ENCODE results near the gene WDR37.

DNA sequence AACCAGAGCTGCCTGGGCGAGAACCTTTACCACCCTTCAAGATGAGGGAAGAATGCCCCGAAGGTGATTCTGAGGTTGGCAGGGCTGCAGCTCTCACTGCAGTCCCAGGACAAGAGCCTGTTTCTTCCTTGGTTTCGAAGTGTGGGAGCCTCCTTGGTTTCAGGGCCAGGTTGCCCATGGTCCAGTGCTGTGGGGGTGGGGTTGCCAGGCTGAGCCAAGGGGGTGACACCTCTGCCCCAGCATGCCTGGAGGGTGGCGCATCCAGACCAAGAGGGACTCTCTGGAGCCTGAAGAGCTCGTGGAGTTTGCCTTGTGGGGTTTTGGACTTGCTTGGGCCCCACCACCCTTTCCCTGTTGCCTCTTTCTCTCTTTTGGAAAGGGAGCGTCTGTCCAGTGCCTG lies 41.3 kb downstream of the WDR37 start:
- TF ChIP-seq EZH2 (IDR thresholded peaks at IDR 0.05; ENCODE audit: insufficient read depth, poor library complexity, severe bottlenecking) (no peak), EZH2phosphoT487 (IDR thresholded peaks at IDR 0.05; ENCODE audit: insufficient read depth, low read depth) (no peak)

All from GM23248 (cell line).